HG02981 (cell line): ENCODE measurements around the gene OSBPL10.
A peak's percentile ranks its signal among the peaks of the same experiment; 100 is the strongest.

Source experiments
- ATAC-seq: cut with Tn5 transposase; IDR thresholded peaks from one replicate; pipeline ENCODE4 v1.9.1; 2021; ENCODE audit warnings: mild to moderate bottlenecking, moderate library complexity; ENCODE audit not compliant: unreplicated experiment

OSBPL10 gene

DNA sequence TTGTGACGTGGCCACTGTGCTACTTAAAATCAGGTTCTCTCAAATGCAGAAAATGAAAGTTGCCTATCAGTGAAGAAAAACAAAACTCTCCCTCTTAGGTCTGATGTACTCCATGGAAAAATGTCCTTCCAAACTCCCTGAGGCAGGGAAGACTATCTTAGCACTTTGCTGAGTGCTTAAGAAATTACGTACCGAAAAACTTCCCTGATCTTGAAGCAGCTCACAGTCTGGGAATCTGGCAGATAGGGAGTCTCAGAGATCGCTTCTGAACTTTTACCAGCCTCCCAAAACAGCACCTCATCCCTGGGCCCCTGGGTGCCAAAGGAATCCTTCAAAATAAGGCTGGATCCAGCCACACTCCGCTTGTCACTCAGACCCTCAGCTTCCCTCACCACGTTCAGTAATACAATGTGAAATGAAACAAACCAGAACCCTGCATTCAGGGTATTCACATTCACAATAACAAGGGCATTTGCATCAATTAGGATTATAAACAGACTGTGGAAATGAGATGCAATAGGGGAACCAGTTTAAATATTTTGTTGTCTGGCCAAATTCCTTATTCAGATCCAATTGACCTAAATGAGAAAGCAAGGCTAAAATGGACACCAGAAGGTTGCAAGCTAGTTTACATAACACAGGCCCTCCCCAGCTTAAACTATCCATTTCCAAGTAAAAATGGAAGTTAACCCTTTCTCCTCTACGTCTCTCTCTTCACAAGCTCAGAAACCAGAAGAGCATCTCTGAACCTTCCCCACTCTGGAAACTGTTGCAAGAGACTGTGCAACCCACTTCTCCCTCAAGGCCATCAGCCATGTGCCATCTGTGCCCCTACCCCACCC lies 20.9 kb downstream of the OSBPL10 start:
- ATAC-seq, result peak; percentile 31

DNA sequence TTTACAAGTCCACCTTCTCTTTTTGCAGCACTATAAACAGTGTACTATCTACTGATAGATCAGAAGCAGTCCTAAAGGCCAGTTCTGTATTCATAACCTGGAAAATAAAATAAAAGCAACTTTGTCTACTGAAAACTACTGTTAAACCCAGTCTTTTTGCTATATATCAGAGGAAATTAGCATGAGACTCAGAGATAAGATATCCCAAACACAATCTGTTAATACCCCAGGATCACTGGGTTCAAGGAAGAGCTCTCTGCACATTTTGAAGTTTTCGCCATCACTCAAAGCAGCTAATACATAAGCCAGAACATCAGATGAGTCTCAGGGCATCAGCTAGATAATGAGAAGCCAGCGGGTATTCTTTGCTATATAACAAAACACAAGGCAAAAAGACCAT lies 21.8 kb downstream of the OSBPL10 start:
- ATAC-seq, result no peak

DNA sequence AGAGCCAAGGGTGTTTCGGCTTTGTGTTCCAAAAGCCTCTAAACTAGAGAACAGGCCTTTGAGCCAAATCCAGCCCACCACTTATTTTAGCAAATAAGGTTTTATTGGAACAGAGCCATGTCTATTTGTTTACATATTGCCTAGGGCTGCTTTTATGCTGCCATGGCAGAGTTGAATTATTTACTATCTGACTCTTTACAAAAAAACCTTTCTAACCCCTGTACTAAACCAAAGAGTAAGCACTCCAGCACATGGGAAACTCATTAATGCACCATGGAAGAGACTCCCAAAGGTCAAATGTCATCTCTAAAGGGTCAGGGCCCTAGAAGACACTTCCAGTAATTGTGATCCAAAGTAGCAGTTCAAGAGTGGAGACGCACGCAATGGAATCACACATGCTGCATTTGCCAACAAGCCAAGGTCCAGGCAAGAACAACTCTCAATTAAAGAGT lies 22.3 kb downstream of the OSBPL10 start:
- ATAC-seq, result no peak

DNA sequence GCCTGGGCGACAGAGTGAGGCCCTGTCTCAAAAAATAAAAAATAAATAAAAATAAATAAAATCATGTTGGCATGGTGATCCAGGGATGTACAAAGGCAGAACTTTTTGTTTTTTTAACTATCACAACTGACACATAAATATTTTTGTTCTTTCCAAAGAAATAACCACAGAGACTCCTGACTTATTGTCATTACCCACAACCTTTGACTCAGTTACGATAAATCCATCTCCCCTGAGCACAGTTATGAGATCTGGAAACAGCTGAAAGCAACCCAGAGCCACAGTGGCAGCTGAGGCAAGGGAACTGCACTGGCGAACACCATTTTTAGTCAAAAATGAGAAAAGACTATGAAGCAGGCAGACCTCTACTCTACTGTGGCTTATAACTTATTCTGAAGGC lies 24.0 kb downstream of the OSBPL10 start:
- no peak for ATAC-seq

DNA sequence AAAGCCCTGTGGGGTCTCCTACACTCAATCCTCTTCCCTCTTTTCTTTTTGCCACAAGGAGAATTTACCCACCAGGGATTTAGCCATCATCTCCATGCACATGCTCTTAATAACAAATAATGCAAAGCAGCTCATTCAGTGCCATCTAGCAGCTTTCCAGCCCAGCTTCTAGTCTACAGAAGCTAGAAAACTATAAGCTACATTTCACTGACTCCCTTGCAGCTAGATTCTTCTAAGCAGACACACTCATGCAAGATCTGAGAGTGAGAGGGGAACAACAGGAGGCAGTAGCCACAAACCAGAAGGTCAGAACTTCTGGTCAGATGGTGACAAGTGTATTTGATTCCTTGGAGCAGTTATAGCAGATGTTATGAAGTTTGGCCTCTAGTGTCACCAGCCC lies 25.5 kb downstream of the OSBPL10 start:
- ATAC-seq, result no peak

DNA sequence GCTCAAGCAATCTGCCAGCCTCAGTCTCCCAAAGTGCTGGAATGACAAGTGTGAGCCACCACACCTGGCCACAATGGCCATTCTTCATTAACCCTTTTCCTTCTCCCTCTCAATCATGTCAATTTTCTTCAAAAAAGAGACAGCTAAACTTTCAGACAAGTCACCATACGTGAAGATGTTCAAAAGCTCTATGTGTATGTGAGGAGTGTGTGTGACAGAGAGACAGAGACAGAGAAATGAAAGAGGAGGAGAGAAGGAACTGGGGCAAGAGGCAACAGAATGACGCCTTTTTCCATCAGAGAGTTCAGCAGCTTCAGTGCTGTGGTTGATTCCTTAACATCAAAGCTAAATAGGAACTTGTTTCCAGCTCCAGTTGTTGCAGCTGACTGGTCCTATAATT lies 27.4 kb downstream of the OSBPL10 start:
- ATAC-seq, result no peak

DNA sequence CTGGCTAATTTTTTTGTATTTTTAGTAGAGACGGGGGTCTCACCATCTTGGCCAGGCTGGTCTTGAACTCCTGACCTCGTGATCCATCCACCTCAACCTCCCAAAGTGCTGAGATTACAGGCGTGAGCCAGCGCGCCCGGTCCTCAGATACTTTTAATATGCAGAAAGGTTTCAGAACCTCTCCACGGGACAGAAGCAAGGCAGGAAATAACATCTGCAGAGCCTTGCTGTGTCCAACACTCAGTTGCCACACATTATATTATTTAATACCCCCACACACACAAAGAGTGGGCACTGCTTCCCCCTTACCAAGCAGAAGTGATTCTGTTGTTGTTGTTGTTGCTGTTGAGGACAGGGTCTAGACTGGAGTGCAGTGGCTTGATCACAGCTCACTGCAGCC lies 28.0 kb downstream of the OSBPL10 start:
- no peak for ATAC-seq

DNA sequence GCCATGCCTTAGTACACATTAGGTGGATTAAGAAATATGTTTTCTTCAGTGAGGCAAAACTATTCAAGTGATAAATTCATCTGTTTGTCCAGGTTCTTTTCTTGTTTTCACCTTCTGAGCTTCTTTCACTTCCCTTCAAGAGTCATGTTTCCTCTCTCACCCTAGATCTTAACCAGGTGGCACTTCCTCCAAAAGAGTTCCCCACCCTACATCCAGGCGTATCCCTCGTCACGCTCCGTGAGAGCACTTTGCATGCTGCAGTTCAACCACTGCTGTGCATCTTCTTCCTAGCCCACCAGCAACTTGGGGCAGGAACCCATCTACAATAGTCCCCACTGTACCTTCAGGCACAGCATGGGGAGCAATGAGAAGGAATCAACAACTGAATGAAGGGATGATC lies 28.9 kb downstream of the OSBPL10 start:
- ATAC-seq, result peak; percentile 89

DNA sequence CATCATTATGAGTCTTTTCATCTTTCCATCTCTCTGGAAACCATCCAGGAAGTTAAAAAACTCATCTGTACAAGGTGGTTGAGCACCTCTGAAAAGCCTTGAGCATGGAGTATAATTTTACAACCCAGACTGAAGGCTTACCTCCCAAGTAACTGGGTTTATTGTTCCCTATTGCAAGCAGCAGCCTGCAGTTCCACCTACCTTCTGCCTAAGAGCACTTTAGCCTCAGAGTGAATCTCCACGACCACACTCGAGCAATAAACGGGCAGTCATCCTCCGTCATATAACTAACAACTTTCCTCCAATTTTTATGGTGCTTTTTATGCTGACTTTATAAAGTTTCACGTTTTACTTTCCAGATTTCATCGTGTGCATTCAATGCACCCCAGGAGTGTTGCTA lies 32.8 kb downstream of the OSBPL10 start:
- no peak for ATAC-seq

DNA sequence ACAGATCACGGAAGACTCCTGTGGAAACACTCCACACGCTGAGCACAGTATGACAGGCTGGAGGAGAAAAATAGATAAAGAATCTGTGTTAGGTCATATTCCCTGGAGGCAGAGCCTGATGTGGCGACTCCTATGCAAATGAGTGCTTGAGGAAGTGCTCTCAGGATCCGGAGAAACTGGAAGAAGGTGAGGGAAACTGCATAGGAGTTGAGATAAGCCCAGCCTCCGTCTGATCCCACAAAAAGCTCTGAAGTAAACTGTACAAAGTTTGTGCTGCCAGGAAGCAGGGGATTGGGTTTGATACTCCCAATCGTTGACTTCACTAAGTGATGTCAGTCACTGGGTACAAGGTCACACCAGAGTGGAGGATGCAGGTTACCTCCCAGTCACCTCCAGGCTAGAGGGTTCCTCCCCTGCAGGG lies 33.4 kb downstream of the OSBPL10 start:
- no peak for ATAC-seq

DNA sequence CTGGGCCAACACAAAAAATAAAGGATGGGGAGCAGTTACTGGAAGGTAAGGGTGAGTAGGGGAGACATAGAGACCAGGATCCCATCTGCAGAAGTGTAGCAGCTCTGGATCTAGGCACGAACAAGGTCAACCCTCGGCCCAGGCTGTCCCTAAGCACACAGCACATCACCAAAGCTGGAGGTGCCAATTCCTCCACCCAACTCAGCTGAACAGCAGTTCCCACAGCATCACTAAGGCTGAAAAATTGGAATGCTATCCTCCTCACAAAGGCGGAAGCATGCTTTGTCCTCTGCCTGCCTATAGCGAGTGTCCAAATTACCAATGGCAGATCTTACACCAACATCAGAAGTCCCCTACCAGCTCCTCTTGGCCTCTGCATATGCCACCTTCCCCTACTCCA lies 33.9 kb downstream of the OSBPL10 start:
- no peak for ATAC-seq

DNA sequence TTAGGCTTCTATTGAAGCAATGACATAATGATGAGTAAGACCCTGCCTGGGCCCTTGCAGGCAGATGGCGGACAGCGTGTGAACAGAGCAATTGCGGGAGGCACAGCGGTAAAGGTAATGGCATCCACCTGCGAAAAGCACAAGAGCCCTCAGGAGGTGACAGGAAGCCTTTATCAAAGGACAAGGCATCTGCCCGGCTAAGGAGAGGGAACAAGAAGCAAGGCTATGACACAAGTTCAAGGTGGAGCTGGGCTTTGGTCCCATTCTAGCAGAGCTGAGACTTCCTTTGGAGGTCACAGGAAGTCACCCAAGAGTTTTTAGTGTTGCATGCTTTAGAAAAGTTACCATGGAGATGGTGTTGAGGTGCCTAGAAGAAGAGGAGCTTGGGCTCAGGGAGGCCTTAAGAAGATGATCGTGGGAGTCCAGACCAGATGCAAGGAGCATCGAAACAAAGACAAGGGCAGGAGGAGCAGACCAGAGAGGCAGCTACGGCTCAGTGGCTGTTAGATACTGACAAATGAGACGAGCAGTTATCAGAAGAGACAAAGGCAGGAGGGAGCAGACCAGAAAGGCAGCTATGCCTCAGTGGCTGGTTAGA lies 34.5 kb downstream of the OSBPL10 start:
- no peak for ATAC-seq

DNA sequence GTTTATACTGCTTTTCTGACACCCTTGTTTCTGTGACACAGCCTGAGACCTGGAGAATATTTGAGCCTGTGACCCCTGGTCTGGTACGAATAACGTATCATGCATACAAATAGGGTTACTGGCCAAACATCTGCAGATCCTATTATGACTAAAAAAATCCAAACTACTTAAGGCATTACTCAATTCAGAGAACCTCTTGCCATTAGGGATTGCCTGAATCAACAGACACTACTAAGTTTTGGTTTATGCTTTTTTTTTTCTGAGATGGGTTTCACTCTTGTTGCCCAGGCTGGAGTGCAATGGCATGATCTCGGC lies 35.4 kb downstream of the OSBPL10 start:
- ATAC-seq, result no peak

DNA sequence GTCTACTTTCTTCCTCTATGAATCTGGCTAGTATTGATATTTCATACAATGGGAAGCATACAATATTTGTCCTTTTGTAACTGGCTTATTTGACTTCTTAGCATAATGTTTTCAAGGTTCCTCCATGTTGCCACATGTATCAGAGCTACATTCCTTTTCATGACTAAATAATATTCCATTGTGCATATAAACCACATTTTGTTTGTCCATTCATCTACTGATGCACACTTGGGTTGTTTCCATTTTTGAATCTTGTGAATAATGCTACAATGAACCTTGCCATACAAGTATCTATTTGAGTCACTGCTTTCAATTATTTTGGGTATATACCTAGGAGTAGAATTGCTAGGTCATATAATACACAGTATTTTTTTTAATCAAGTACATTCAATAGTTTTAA lies 38.0 kb downstream of the OSBPL10 start:
- ATAC-seq, result no peak

DNA sequence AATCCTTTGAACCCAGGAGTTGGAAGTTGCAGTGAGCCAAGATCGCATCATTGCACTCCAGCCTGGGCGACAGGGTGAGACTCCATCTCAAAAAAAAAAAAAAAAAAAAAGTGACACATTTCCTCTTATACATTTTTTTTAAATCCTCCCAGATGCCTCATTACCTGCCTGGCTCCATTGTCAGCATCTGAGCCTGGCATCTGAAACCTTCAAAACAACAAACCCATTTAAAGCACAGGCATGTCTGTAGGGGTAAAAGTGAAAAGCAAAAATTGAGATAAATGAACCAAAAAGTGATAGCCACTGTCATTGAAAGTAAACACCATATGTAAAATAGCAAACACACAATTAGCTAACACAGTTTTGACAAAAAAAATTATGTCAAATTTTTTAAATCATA lies 38.6 kb downstream of the OSBPL10 start:
- ATAC-seq, result no peak

DNA sequence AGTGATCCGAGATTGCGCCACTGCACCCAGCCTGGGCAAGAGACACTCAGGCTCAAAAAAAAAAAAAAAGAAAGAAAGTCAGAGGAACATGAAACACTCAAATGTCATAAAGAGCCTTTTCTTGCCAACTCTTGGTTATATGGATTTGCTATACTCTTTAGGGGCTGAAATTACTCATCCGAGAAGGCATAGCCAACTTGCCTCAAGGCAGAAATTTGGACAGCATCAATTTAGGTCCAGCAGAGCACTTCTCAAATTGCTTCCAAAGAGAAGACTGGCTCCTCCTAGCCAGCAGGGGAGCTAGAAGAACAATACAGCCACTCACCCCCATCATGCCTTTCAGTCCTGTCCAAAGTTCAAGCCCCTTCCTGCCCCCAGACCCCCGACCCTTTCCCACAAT lies 43.8 kb downstream of the OSBPL10 start:
- ATAC-seq, result no peak

DNA sequence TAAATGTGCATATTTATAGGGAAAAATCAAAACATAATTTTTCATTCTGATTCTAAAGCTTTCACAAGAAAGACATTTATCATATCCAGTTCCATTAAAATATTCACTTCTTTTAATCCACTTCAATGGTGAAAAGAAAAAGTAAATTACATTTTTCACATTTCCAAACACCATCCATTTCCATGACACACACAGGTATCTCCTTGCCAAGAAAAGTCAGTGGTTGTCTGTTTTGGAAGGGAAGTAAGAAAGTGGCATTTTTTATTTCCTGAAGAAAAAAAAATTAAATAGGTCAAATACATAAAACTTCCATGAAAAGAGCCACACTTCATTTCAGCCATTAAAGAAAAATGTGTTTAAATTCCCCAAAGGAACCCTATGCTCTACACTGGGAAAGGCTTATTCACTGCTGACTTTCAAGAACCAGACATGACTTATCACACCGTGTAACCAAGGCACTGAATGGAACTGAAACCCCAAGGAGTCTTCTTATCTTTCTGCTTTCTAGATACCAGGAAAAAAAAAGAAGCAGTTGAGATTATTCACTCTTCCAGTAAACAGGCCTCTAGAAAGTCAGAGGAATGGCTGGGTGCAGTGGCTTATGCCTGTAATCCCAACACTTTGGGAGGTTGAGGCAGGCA lies 44.5 kb downstream of the OSBPL10 start:
- no peak for ATAC-seq

DNA sequence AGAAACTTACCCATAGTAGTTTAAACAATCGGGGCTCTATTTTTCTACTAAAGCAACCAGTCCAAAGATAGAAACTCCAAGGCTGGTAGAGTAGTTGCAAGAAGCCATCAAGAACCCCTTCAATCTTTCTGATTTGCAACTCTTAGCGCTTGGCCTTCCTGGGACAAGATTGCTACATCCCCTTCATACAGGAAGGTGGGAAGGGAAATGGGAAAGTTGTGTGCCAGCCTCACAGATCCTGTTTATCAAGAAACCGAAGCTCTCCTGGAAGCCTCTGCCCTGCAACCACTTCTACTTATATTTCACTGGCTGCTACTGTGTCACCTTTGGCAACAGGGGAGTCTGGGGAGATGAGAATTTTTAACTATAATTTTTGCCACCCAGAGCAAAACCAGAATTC lies 46.2 kb downstream of the OSBPL10 start:
- no peak for ATAC-seq

DNA sequence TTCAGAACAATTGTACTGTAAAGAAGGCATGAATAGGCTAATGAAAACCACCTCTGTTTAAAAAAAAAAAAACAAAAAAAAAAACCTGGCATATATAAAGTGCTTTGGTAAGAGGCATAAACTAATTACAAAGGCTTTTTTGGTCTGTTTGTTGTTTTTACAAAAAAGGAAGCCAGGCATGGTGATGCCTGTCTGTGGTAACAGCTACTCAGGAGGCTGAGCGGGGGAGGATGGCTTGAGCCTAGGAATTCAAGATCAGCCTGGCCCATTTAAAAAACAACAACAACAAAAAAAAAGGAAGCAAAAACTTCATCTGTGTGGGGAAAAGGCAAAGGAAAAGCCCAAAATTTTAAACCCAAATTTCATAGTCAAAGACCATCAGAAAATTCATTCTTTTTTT lies 47.0 kb downstream of the OSBPL10 start:
- no peak for ATAC-seq

DNA sequence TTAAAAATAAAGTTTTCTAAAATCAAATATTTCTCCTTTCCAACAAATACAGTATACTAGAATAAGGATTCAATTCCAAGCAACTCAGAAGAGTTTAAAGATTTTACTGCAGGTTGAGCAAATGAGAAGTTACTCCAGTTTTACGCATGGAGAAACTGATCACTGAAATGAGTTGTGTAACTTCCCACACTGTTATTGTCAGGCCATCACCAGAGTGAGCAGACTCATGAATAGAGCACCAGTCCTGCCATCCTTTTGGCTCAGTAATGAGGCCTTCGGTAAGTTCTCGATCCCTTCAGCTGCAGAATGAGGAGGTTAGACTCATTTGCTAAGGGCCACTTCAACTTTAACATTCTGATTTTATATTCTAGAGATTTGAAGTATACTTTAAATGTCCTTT lies 48.1 kb downstream of the OSBPL10 start:
- no peak for ATAC-seq

DNA sequence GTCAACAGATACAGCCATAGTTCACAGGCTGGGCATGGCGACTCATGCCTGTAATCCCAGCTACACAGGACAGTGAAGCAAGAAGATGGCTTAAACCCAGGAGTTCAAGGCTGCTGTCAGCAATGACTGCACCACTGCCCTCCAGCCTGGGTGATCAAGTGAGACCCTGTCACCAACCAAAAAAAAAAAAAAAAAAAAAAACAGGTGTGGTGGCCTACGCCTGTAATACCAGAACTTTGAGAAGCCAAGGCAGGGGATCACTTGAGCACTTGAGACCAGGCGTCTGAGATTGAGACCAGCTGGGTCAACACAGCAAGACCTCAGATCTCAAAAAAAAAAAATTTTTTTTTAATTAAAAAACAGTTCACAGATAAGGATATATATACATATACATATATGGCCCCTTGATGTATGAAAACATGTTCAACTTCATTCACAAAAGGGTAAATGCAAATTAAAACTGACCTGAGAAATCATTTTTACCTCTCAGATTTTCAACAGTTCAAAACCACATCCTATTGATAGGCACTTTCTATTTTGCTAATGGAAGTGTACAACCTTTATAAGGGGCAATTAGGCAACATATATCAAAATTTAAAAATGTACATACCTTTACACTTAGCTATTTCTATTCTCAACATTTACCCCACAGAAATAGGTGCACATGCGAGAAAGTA lies 51.1 kb downstream of the OSBPL10 start:
- ATAC-seq, result no peak

DNA sequence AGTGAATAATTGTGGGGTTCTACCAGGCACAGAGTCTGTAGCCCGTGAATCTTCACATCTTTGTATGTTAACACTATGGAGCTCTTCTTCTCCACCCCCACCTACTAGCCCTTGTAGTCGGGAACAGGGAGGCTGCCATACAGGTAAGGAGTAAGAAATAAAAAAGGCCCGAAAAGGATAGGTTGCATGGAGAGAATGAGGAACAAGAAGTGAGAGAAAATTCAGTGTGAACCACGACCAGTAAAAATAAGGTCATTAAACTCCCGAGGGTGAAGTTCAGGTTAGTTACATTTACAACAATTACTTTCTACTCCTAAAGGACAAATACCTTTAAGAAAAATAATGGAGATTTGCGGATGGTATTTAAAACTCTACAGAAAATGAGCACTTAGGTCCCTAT lies 53.3 kb downstream of the OSBPL10 start:
- ATAC-seq, result no peak
